ENCODE measurements around the gene C5. TPM values are rescaled to one million over a fixed set of nuclear protein-coding genes. Genes with fewer than 3 reads are reported as not detected.

The C5 gene
- total and polyA plus RNA-seq, 2 donors from 2014 or later = 3.5 to 4.6 TPM

- Histone ChIP-seq H3K9me3 (ENCODE audit: control insufficient read depth in 2 of 3, insufficient read depth in 1 of 3, low read length in 3 of 3) (no peaks in the 10 kb centered on the region), H3K4me3 (ENCODE audit: low read length in 3 of 3) (peak overlapping the region in 2 of 3 donors; percentile 4 to 65), H3K4me1 (ENCODE audit: control insufficient read depth in 2 of 3, insufficient read depth in 2 of 3, low read depth in 1 of 3, low read length in 3 of 3) (peaks cover 0 to 10% (median 5%) of the 10 kb centered on the region in 3 donors), H3K27ac (ENCODE audit: low read depth in 2 of 2, low read length in 2 of 2) (peak overlapping the region; percentile 69 to 73), H3K36me3 (ENCODE audit: control insufficient read depth in 2 of 3, insufficient read depth in 3 of 3, low read length in 3 of 3) (no peaks in the 10 kb centered on the region), H3K9ac (ENCODE audit: low read length in 3 of 3) (peak overlapping the region in 1 of 3 donors; percentile 78), H3K27me3 (ENCODE audit: control insufficient read depth, insufficient read depth, low read length) (no peaks in the 10 kb centered on the region)
- intact Hi-C loops (cut with DNase I) = no loop called here
- DNase-seq (no peak), FAIRE-seq (no peak)
- peak; percentile 0 for TF ChIP-seq CTCF (IDR thresholded peaks at IDR 0.05; ENCODE audit: borderline replicate concordance, extremely low read depth, insufficient read depth)
Measured at GRCh38 chr9:120929229-120929791, 120.8 kb downstream of the C5 start.

DNA sequence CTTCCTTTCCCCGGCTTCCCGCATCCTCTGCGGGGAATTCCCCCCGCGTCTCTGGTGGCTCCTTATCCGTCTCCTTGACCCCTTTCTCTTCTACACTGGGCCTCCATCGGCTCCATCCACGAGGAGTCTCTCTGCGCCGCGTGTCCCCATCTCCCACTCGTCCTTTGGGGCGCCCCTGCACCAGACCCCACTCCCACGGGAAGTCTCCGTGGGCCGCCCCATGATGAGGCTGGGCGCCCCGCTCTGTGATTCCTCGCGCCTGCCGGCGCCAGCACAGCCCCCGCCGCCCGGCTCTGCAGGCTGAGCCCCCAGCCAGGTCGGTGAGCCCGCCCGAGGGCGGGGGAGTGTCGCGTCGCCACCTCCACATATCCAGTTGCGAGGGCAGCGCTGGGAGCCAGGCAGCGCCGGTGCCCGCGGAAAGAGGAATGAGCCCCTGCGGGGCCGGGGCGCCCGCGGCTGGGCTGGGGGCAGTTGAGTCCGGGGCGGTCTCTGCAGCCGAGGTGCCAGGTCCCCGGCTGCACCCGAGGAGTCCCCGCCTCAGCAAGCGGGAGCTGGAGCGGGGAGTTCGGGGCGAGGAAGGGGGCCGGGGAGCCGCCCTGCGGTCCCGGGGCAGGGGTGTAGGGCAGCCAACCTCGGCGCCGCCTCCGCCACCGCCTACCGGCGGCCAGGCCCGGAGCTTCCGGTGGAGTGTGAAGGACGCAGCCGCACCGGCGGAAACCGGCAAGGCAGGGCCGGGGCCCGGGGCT lies 121.4 kb downstream of the C5 start:
- Histone ChIP-seq H3K36me3 (ENCODE audit: control insufficient read depth in 2 of 3, insufficient read depth in 3 of 3, low read length in 3 of 3) (no peaks in the 10 kb centered on the region), H3K4me1 (ENCODE audit: control insufficient read depth in 2 of 3, insufficient read depth in 2 of 3, low read depth in 1 of 3, low read length in 3 of 3) (peaks cover 0 to 9% (median 5%) of the 10 kb centered on the region in 3 donors), H3K27ac (ENCODE audit: low read depth in 2 of 2, low read length in 2 of 2) (peak overlapping the region; percentile 73 to 80), H3K9me3 (ENCODE audit: control insufficient read depth in 2 of 3, insufficient read depth in 1 of 3, low read length in 3 of 3) (no peaks in the 10 kb centered on the region), H3K9ac (ENCODE audit: low read length in 3 of 3) (peak overlapping the region in 2 of 3 donors; percentile 29 to 78), H3K27me3 (ENCODE audit: control insufficient read depth, insufficient read depth, low read length) (no peaks in the 10 kb centered on the region), H3K4me3 (ENCODE audit: low read length in 3 of 3) (peak overlapping the region in 2 of 3 donors; percentile 52 to 65)
- FAIRE-seq (no peak), DNase-seq (peak; percentile 74 to 92 (median 85))
- intact Hi-C loops (cut with DNase I) = no loop called here
- peak; percentile 3 for TF ChIP-seq CTCF (IDR thresholded peaks at IDR 0.05; ENCODE audit: borderline replicate concordance, extremely low read depth, insufficient read depth)

DNA sequence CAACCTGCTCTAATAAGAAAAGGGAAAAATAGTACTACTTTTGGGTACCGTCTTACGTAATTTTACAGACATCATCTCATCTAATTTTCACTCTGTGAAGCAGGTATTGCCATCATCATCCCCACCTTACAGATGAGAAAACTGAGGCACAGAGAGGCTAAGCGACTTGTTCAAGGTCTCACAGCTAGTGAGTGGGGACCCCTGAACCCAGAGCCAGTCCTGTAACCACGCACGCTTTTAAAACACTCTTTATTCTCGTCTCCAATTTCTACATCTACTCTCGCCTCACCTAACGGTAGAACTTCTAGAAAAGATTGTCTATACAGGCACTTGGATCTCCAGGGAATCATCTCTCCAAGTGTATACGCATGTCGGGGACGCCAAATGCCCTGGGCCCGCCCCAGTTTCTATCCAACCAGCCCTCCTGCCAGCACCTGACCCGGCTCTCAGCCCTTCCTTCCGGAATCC lies 122.0 kb downstream of the C5 start:
- Histone ChIP-seq H3K27me3 (ENCODE audit: control insufficient read depth, insufficient read depth, low read length) (no peaks in the 10 kb centered on the region), H3K4me3 (ENCODE audit: low read length in 3 of 3) (peak overlapping the region in 2 of 3 donors; percentile 52 to 65), H3K36me3 (ENCODE audit: control insufficient read depth in 2 of 3, insufficient read depth in 3 of 3, low read length in 3 of 3) (no peaks in the 10 kb centered on the region), H3K4me1 (ENCODE audit: control insufficient read depth in 2 of 3, insufficient read depth in 2 of 3, low read depth in 1 of 3, low read length in 3 of 3) (peaks cover 0 to 9% (median 5%) of the 10 kb centered on the region in 3 donors), H3K9me3 (ENCODE audit: control insufficient read depth in 2 of 3, insufficient read depth in 1 of 3, low read length in 3 of 3) (no peaks in the 10 kb centered on the region), H3K27ac (ENCODE audit: low read depth in 2 of 2, low read length in 2 of 2) (peak overlapping the region; percentile 73 to 80), H3K9ac (ENCODE audit: low read length in 3 of 3) (peak overlapping the region in 2 of 3 donors; percentile 9 to 78)
- DNase-seq (no peak), FAIRE-seq (no peak)
- intact Hi-C loops (cut with DNase I) = no loop called here
- TF ChIP-seq CTCF (IDR thresholded peaks at IDR 0.05; ENCODE audit: borderline replicate concordance, extremely low read depth, insufficient read depth) = no peak

Data from kidney (tissue), 14 donors.